Stomach (tissue), 9 donors: ENCODE measurements around the gene GRIK2. TPM values are rescaled to one million over a fixed set of nuclear protein-coding genes. Genes with fewer than 3 reads are reported as not detected.

Source experiments
- DNase-seq, 2 donors: peaks; one replicate each; pipeline versions ENCODE4 v3.0.0 to v3.0.0-alpha.2; 2013 to 2019
- H3K27ac ChIP-seq, 5 donors: fragments of 200-600 bp in 4 of 5; sonication (generic) in 4 of 5; one replicate each; pipeline ENCODE4 v1.5.1; 2013 to 2019; ENCODE audit warnings: mild to moderate bottlenecking in 1 of 5, moderate library complexity in 1 of 5
- H3K27me3 ChIP-seq, 3 donors: fragments of 200-600 bp; sonication (generic); one replicate each; pipeline ENCODE4 v1.5.1; 2017 to 2019; ENCODE audit warnings: mixed run types in 1 of 3
- H3K36me3 ChIP-seq, 4 donors: fragments of 200-600 bp; sonication (generic); 1 replicate in 3 of 4; 2 replicates in 1 of 4; pipeline ENCODE4 v1.5.1; 2016 to 2019
- H3K4me1 ChIP-seq, 4 donors: fragments of 200-600 bp; sonication (generic); one replicate each; pipeline ENCODE4 v1.5.1; 2016 to 2019
- H3K4me3 ChIP-seq, 4 donors: fragments of 200-600 bp; sonication (generic) in 3 of 4; one replicate each; pipeline ENCODE4 v1.5.1; 2016 to 2019; ENCODE audit warnings: mild to moderate bottlenecking in 1 of 4
- H3K9me3 ChIP-seq, 4 donors: fragments of 200-600 bp; sonication (generic); one replicate each; pipeline ENCODE4 v1.5.1; 2016 to 2019
- CTCF ChIP-seq, 7 experiments: fragments of 450-650 bp in 4 of 7; fragments of 200-600 bp in 3 of 7; sonication (generic) in 3 of 7; IDR thresholded peaks; one replicate each; pipeline ENCODE4 v1.5.1; 2016 to 2019; ENCODE audit warnings: antibody characterized with exemption in 7 of 7, control low read depth in 2 of 7, mild to moderate bottlenecking in 1 of 7
- EP300 ChIP-seq: sonication (generic); formaldehyde crosslinking; IDR thresholded peaks from one replicate; pipeline ENCODE4 v1.6.1; 2017; ENCODE audit warnings: antibody characterized with exemption
- POLR2A ChIP-seq, 4 donors: fragments of 450-650 bp; IDR thresholded peaks; one replicate each; pipeline ENCODE4 v1.6.1; 2016; ENCODE audit warnings: antibody characterized with exemption in 4 of 4, control low read depth in 2 of 4, mild to moderate bottlenecking in 1 of 4, moderate library complexity in 1 of 4
- POLR2AphosphoS5 ChIP-seq, 3 donors: sonication (generic); formaldehyde crosslinking; IDR thresholded peaks; one replicate each; pipeline ENCODE4 v1.6.1; 2016; ENCODE audit warnings: antibody characterized with exemption in 3 of 3
- WGBS, 5 donors: extraction: QIAGEN DNeasy Blood & Tissue Kit in 3 of 5; methylation state at CpG; one replicate each; pipeline versions ENCODE4 v1.1.5 to v1.1.7; 2013 to 2018; 5-methylcytosine and 5-hydroxymethylcytosine counted together
- intact Hi-C: fragments of 100-400 bp; cut with DNase I; formaldehyde crosslinking; loops from one replicate; pipeline ENCODE4 v1.15.1; 2023; ENCODE audit warnings: low total_unique reads
- polyA plus RNA-seq, 3 donors: library from polyadenylated mRNA; stranded (reverse); fragments of 200-250 nt; gene quantifications; one replicate each; pipeline ENCODE4 v1.2.3, GENCODE V29; 2013
- total RNA-seq, 5 donors: library from RNA; depleted of rRNA; stranded (reverse); fragments of >200 nt; gene quantifications; one replicate each; pipeline versions ENCODE4 v1.1.0 to v1.2.3, GENCODE V29; 2014 to 2016
- donor health status: healthy with polysubstance abuse.
- donor health status: Bipolar disorder and iron deficiency.
- donor health status: healthy.

The GRIK2 gene
- total and polyA plus RNA-seq, 8 donors = 0.06 to 7.7 (median 0.50) TPM; not detected in 3

GRCh38 chr6:101909366-101909765 lies 515.9 kb downstream of the GRIK2 start:
- Histone ChIP-seq H3K36me3 (no peaks in the 10 kb centered on the region), H3K27ac (no peak overlapping the region), H3K9me3 (no peaks in the 10 kb centered on the region), H3K27me3 (no peaks in the 10 kb centered on the region), H3K4me1 (no peaks in the 10 kb centered on the region), H3K4me3 (no peak overlapping the region)
- 54 to 76% (median 64%) methylated on average over 1 of the region's 1 CpG for WGBS, 5 donors
- intact Hi-C loops = no loop called here
- TF ChIP-seq CTCF (IDR thresholded peaks at IDR 0.05) (no peak), EP300 (no peak), POLR2A (IDR thresholded peaks at IDR 0.05) (no peak), POLR2AphosphoS5 (IDR thresholded peaks at IDR 0.05) (no peak)
- DNase-seq = peak in 1 of 2 donors; percentile 32

- intact Hi-C loops = no loop called here
- WGBS, 5 donors = 33 to 57% (median 54%) methylated on average over 5 of the region's 5 CpGs
- TF ChIP-seq POLR2A (IDR thresholded peaks at IDR 0.05) = no peak
- TF ChIP-seq CTCF (IDR thresholded peaks at IDR 0.05) = no peak
- no peak for TF ChIP-seq POLR2AphosphoS5 (IDR thresholded peaks at IDR 0.05)
- no peak for TF ChIP-seq EP300
- H3K36me3 ChIP-seq = no peaks in the 10 kb centered on the region
- no peak for DNase-seq
- H3K4me1 ChIP-seq = no peaks in the 10 kb centered on the region
- no peak overlapping the region for H3K4me3 ChIP-seq
- H3K27ac ChIP-seq = no peak overlapping the region
- no peaks in the 10 kb centered on the region for H3K27me3 ChIP-seq
- no peaks in the 10 kb centered on the region for H3K9me3 ChIP-seq
Observed at GRCh38 chr6:101912311-101912710, 518.8 kb downstream of the GRIK2 start.

GRCh38 chr6:101918471-101918870 lies 525.0 kb downstream of the GRIK2 start:
- no peaks in the 10 kb centered on the region for H3K36me3 ChIP-seq
- H3K4me3 ChIP-seq = no peak overlapping the region
- H3K9me3 ChIP-seq = no peaks in the 10 kb centered on the region
- intact Hi-C loops = no loop called here
- WGBS, 5 donors = 61 to 77% (median 70%) methylated on average over 2 of the region's 2 CpGs
- no peaks in the 10 kb centered on the region for H3K27me3 ChIP-seq
- H3K4me1 ChIP-seq = no peaks in the 10 kb centered on the region
- no peak for TF ChIP-seq POLR2A (IDR thresholded peaks at IDR 0.05)
- TF ChIP-seq CTCF (IDR thresholded peaks at IDR 0.05) = no peak
- no peak for TF ChIP-seq EP300
- no peak for TF ChIP-seq POLR2AphosphoS5 (IDR thresholded peaks at IDR 0.05)
- H3K27ac ChIP-seq = no peak overlapping the region
- DNase-seq = no peak

GRCh38 chr6:101921829-101922450 lies 528.4 kb downstream of the GRIK2 start:
- DNase-seq = no peak
- H3K36me3 ChIP-seq = no peaks in the 10 kb centered on the region
- no peaks in the 10 kb centered on the region for H3K4me1 ChIP-seq
- intact Hi-C loops = no loop called here
- no peak overlapping the region for H3K4me3 ChIP-seq
- no peak for TF ChIP-seq POLR2AphosphoS5 (IDR thresholded peaks at IDR 0.05)
- TF ChIP-seq CTCF (IDR thresholded peaks at IDR 0.05) = no peak
- no peak for TF ChIP-seq POLR2A (IDR thresholded peaks at IDR 0.05)
- TF ChIP-seq EP300 = no peak
- no peak overlapping the region for H3K27ac ChIP-seq
- no peaks in the 10 kb centered on the region for H3K27me3 ChIP-seq
- 40 to 74% (median 59%) methylated on average over 1 of the region's 1 CpG for WGBS, 5 donors
- no peaks in the 10 kb centered on the region for H3K9me3 ChIP-seq
